Colonic mucosa (tissue), 4 donors: ENCODE data around the gene PAPLN. TPM values are rescaled to one million over a fixed set of nuclear protein-coding genes. Genes with fewer than 3 reads are reported as not detected.

Experiments used
- DNase-seq: peaks from one replicate; pipeline ENCODE4 v3.0.0-alpha.2; 2020
- H3K27ac ChIP-seq: fragments of 200-600 bp; one replicate; pipeline ENCODE4 v1.8.0; 2021
- H3K27me3 ChIP-seq: fragments of 200-600 bp; one replicate; pipeline ENCODE4 v1.8.0; 2021
- H3K36me3 ChIP-seq: fragments of 200-600 bp; one replicate; pipeline ENCODE4 v1.8.0; 2021
- H3K4me1 ChIP-seq: fragments of 200-600 bp; one replicate; pipeline ENCODE4 v1.8.0; 2021; ENCODE audit warnings: mild to moderate bottlenecking
- H3K4me3 ChIP-seq: fragments of 200-600 bp; one replicate; pipeline ENCODE4 v1.8.0; 2021
- H3K9ac ChIP-seq, 2 donors: one replicate each; pipeline ENCODE4 v1.7.0; 2013; ENCODE audit warnings: control low read depth in 2 of 2, low read depth in 2 of 2, low read length in 2 of 2
- H3K9me3 ChIP-seq: fragments of 200-600 bp; one replicate; pipeline ENCODE4 v1.8.0; 2021
- intact Hi-C: fragments of 100-400 bp; cut with DNase I; formaldehyde crosslinking; loops from one replicate; pipeline ENCODE4 v1.14.1; 2022
- total RNA-seq, 2 donors: library from RNA; stranded (reverse); fragmentation: NEBNext Ultra II Directional in 1 of 2; extraction: Animal tissue kit (Norgen Biotek cat#: 25700) in 1 of 2; gene quantifications; one replicate each; pipeline ENCODE4 v1.2.1, GENCODE V29; 2021
- TF ChIP-seq, protein P1 (sequence below): fragments of 200-600 bp; IDR thresholded peaks from one replicate; pipeline ENCODE4 v1.8.0; 2022; ENCODE audit warnings: antibody characterized with exemption, mild to moderate bottlenecking
- donor health status: healthy.
- donor health status: DM: no; HTN: no; CAD: no.
- donor health status: DM: no; HTN: no; CAD: no.

PAPLN gene
- total RNA-seq, 2 donors from 2014 or later: 3.2 to 4.3 TPM

DNA sequence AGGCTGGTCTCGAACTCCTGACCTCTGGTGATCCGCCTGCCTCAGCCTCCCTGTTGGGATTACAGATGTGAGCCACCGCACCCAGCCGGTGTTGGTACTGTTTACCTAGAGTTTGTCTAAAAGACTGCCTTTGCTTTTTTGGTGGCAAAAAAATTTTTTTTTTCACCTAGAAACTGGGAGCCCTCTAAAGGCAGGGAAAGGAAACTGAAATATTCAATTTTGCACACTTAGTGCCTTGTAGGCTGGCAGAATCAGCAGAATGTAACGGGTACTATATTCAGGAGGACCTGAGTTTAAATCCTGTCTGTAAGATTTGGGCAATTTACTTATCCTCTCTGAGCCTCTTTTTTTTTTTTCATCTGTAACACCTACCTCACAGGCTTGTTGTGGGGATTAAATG is 43.6 kb downstream of the PAPLN start:
- H3K36me3 ChIP-seq: peaks cover 18% of the 10 kb centered on the region
- no peak overlapping the region for H3K27ac ChIP-seq
- H3K4me3 ChIP-seq: no peak overlapping the region
- TF ChIP-seq, protein P1, sequence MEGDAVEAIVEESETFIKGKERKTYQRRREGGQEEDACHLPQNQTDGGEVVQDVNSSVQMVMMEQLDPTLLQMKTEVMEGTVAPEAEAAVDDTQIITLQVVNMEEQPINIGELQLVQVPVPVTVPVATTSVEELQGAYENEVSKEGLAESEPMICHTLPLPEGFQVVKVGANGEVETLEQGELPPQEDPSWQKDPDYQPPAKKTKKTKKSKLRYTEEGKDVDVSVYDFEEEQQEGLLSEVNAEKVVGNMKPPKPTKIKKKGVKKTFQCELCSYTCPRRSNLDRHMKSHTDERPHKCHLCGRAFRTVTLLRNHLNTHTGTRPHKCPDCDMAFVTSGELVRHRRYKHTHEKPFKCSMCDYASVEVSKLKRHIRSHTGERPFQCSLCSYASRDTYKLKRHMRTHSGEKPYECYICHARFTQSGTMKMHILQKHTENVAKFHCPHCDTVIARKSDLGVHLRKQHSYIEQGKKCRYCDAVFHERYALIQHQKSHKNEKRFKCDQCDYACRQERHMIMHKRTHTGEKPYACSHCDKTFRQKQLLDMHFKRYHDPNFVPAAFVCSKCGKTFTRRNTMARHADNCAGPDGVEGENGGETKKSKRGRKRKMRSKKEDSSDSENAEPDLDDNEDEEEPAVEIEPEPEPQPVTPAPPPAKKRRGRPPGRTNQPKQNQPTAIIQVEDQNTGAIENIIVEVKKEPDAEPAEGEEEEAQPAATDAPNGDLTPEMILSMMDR: no peak
- no peaks in the 10 kb centered on the region for H3K4me1 ChIP-seq
- H3K9me3 ChIP-seq: no peaks in the 10 kb centered on the region
- no peaks in the 10 kb centered on the region for H3K27me3 ChIP-seq
- intact Hi-C loops: no loop called here
- DNase-seq: no peak
- H3K9ac ChIP-seq: no peak overlapping the region

DNA sequence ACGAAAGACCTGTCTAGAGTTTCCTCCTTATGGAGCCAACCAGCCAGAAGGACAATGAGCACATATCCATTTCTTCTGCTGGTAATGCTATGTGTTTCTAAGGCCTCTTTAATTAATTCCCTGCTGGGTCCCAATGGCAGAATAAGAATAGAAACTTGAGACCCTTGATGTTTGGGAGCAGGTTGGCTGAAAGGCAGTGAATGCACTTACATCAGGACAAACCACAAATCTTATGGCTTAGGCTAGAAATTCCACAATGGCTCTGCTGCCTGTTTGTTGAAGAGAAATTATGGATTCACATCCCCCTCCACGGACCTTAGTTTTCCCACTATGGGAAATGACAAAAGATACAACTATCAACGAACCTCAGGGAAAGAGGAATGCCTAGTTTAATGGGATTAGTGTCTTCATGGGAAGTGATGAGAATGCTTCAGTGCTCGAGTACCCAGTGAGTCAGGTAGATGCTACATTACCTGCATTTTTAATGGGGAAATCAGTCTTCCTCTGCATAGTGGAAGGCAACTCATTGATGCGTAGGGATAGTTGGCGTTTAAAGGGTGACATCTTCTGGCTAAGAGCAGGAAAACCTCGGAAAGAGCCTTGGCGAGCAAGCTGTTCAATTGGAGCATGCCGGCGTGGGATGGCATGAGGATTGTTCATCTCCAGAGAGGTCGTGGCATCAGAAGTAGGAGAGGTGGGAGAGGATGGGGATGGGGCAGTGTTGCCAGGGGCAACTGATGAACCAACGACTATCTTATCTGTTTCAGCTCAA is 46.5 kb downstream of the PAPLN start:
- Histone ChIP-seq H3K27me3 (no peaks in the 10 kb centered on the region), H3K27ac (no peak overlapping the region), H3K9ac (no peak overlapping the region), H3K4me1 (no peaks in the 10 kb centered on the region), H3K9me3 (no peaks in the 10 kb centered on the region), H3K4me3 (no peak overlapping the region), H3K36me3 (peaks cover 7% of the 10 kb centered on the region)
- TF ChIP-seq, protein P1: no peak
- DNase-seq: no peak
- intact Hi-C loops: no loop called here

DNA sequence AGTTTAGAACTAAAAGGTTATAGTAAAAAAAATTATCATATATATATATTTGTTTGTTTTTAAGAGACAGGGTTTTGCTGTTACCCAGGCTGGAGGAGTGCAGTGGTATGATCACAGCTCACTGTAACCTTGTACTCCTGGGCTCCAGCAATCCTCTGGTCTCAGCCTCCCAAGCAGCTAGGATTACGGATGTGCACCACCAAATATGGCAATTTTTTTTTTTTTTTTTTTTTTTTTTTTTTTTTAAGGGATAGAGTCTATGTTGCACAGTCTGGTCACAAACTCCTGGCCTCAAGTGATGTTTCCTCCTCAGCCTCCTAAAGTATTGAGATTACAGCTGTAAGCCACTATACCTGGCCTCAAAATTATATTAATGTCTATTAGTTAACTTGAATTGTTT is 48.7 kb downstream of the PAPLN start:
- Histone ChIP-seq H3K4me1 (no peaks in the 10 kb centered on the region), H3K9ac (no peak overlapping the region), H3K9me3 (no peaks in the 10 kb centered on the region), H3K27me3 (no peaks in the 10 kb centered on the region), H3K4me3 (no peak overlapping the region), H3K36me3 (peaks cover 7% of the 10 kb centered on the region), H3K27ac (no peak overlapping the region)
- intact Hi-C loops: no loop called here
- DNase-seq: no peak
- TF ChIP-seq, protein P1: no peak

DNA sequence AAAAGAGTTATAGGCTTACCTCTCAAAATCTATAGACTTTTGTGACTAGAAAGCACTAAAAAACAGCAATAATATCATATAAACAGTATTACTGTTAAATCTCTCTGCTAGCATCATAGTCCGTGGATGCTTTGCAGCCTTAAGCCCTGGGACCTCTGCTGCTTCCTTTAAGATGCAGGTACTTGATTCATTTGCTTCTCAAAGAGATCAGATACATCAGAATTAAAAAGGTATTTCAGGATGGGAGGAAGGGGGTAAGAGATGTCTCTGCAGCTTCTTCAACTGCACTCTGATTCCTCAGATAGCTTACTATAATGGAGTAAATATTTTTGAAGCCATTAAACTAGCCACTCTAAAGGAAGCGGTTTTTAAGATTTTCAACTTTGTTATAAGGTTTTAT is 49.3 kb downstream of the PAPLN start:
- DNase-seq: no peak
- no peaks in the 10 kb centered on the region for H3K4me1 ChIP-seq

DNA sequence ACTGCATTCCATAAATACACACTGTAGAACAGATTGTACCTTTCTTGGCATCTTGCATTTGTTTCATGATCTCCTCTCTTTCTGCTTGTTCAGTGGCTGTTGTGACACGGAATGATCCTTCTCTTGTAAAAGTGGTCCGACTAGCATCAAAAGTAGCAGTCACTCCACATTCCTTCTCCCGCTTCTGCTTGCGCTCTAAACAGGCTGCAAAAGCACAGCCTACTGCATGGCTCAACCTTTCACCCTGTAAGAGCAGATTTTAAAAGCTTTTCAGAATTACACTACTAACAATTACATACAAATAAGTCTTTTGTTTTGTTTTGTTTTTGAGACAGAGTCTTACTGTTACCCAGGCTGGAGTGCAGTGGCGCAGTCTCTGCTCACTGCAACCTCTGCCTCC is 49.8 kb downstream of the PAPLN start:
- TF ChIP-seq, protein P1: no peak
- intact Hi-C loops: no loop called here
- Histone ChIP-seq H3K27ac (no peak overlapping the region), H3K9ac (no peak overlapping the region), H3K4me3 (no peak overlapping the region), H3K36me3 (peaks cover 7% of the 10 kb centered on the region), H3K9me3 (no peaks in the 10 kb centered on the region), H3K4me1 (no peaks in the 10 kb centered on the region), H3K27me3 (no peaks in the 10 kb centered on the region)
- DNase-seq: no peak

More for the DNA sequence above, 49.3 kb downstream of the PAPLN start:
- Histone ChIP-seq H3K27me3 (no peaks in the 10 kb centered on the region), H3K9ac (no peak overlapping the region), H3K4me3 (no peak overlapping the region), H3K9me3 (no peaks in the 10 kb centered on the region), H3K36me3 (peaks cover 7% of the 10 kb centered on the region), H3K27ac (no peak overlapping the region)
- intact Hi-C loops: no loop called here
- TF ChIP-seq, protein P1: no peak
